GM18868 (cell line): ENCODE data around the gene ZNF76.

Experiments used
- ATAC-seq: cut with Tn5 transposase; IDR thresholded peaks from one replicate; pipeline ENCODE4 v1.9.1; 2021; ENCODE audit warnings: mild to moderate bottlenecking, moderate library complexity; ENCODE audit not compliant: unreplicated experiment

The ZNF76 gene

GRCh38 chr6:35265523-35265922 is 6.0 kb downstream of the ZNF76 start:
- no peak for ATAC-seq

DNA sequence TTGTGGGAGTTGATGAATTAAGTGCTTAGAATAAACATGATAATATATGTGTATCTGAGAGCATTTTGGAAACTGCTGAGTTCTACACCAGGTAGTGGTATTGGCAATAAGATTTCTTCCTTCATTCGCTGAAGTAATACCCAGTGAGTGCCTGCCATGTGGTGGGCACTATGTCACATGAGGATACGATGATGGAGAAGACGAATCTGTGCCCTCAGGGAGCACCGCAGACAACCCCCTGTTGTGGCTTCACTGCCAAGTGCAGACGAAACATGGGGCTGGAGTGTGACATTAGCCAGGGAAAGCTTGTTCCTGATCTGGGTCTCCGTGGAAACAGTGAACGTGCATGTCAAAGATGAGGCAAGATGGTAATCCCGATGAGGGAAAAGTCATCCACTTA is 7.9 kb downstream of the ZNF76 start:
- ATAC-seq, result no peak

DNA sequence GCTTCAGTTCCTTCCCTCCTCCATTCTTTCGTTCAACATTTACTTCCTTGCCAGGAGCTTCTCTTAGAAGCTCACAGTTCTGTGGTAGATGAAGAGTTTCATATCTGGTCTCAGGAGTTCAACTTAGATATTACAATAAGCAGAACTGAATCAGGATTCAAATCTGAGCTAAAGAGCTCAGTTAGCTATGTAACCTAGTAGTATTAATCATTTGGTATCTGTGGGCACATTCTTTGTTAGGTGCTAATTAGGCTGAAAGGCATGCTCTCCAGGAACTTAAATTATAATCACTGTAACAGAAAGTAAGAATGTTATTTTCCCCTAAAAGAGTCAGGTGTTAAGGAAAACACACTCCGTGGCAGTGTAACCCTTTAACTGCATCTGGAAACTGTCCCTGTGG is 8.4 kb downstream of the ZNF76 start:
- no peak for ATAC-seq

GRCh38 chr6:35272005-35272404 is 12.5 kb downstream of the ZNF76 start:
- no peak for ATAC-seq

GRCh38 chr6:35273822-35274559 is 14.5 kb downstream of the ZNF76 start:
- ATAC-seq, result no peak

DNA sequence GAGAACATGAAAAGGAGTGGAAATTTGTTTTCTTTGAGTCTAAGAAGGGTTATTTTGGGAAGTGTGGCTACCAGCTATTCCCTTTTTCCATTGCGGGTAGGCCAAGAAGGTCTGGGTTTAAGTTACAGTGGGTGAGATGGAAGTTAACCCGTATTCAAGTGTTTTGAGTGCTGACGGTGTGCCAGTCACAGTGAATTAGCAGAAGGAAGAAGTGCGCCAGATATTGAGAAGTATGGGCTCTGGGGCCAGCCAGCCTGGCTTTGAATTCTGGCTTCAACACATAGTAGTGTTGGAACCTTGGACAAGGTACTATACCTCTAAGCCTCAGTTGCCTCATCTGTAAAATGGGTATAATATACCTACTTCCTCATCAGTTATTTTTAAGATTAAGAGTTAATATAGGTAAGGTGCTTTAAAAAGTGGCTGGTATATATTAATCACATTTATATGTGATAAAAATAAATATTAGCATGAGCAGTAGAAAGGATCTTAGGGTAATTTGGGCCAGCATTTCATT is 16.3 kb downstream of the ZNF76 start:
- ATAC-seq, result no peak

GRCh38 chr6:35278708-35279107 is 19.2 kb downstream of the ZNF76 start:
- no peak for ATAC-seq

DNA sequence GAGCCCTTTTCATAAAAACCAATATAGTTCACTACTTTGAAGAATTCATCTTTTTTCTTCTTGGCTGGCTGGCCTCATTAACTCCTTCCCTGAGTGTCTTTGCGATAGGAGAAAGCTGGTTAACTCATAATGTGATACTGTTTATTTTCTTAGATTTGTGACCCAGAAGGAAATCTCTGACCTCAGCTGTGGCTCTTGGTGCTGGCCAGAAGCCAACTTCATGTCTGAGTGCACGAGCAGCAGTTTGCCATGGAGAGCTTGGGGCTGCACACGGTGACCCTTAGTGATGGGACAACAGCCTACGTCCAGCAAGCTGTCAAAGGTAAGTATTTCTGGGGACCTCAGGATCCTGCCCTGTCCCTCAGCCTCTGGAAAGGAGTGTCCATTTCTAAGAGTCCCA is 21.4 kb downstream of the ZNF76 start:
- ATAC-seq, result no peak

DNA sequence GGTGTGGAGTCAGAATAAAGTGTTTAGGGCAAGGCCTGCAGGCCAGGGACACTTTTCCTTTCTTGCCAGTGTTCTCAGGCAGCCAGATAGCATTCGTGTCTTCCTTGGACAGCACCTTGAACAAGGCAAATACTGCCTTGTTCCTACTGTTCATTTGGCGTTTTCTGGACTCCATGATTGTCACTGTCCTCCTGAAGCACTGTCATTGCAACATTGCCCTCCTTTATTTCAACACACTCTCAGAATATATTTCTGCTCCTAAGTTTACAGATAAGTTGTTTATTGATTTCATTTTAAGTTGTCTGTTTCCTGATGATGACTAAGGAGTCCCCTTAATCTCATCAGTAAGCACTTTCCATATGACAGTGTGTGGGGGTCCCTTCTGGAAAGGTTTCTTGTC is 22.9 kb downstream of the ZNF76 start:
- no peak for ATAC-seq

DNA sequence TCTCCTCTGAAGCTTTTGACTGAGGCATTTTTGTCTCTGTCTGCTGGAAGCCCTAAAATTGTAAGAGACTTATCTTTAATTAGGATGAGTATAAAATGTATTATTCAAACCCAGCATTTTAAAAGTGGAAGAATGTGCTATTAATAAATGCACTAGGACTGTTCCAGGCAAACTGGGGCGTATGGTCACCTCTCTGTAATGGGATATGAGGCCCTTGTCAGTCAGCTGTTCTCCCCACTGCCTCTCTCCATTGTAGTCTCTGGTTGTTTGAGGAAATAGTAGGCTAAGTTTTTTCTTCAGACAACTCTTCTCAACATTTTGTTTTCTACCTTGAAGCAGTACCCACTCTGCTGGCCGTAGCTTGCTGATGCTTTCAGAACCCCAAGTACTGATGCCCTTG is 23.8 kb downstream of the ZNF76 start:
- ATAC-seq, result no peak

- ATAC-seq, result no peak
These were observed 28.3 kb downstream of the ZNF76 start for GRCh38 chr6:35287671-35288396.

GRCh38 chr6:35288834-35289233 is 29.3 kb downstream of the ZNF76 start:
- no peak for ATAC-seq

DNA sequence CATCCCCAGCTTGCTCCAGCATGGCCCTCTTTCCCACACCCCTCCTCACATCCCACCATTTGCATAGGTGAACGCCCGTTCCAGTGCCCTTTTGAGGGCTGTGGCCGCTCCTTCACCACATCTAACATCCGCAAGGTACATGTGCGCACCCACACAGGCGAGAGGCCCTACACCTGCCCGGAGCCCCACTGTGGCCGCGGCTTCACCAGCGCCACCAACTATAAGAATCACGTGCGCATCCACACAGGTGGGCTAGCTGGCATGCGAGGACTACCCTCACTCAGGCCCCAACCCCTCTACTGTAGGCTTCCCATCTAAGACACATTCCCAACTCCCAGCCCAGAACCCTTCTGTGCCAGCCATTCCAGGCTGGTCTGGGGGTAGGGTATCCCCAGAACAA is 32.0 kb downstream of the ZNF76 start:
- ATAC-seq, result no peak

DNA sequence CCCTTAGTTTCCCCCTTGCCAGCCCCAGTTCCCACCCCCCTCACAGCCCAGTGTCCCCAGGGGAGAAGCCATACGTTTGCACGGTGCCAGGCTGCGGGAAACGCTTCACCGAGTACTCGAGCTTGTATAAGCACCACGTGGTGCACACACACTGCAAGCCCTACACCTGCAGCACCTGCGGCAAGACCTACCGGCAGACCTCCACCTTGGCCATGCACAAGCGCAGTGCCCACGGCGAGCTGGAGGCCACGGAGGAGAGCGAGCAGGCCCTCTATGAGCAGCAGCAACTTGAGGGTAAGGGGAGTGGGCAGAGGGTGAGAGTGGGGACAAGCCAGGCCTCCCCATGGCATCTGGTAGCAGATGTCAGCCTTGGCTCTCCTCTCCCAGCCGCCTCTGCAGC is 33.0 kb downstream of the ZNF76 start:
- ATAC-seq, result no peak

DNA sequence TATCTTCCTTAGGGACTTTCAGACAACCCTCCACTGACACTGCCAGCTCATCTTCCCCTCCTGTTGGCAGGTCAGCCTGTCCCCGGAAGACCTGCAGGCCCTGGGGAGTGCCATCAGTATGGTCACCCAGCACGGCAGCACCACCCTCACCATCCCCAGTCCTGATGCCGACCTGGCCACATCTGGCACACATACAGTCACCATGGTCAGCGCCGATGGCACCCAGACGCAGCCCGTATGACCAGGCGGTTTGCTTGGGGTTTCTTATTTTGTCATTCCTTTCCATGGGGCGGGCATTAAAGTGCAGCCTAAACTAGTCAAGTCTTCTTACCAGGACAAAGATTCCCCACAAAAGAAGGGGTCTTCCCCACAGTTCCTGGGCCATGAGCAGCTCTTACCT is 34.1 kb downstream of the ZNF76 start:
- ATAC-seq, result no peak

DNA sequence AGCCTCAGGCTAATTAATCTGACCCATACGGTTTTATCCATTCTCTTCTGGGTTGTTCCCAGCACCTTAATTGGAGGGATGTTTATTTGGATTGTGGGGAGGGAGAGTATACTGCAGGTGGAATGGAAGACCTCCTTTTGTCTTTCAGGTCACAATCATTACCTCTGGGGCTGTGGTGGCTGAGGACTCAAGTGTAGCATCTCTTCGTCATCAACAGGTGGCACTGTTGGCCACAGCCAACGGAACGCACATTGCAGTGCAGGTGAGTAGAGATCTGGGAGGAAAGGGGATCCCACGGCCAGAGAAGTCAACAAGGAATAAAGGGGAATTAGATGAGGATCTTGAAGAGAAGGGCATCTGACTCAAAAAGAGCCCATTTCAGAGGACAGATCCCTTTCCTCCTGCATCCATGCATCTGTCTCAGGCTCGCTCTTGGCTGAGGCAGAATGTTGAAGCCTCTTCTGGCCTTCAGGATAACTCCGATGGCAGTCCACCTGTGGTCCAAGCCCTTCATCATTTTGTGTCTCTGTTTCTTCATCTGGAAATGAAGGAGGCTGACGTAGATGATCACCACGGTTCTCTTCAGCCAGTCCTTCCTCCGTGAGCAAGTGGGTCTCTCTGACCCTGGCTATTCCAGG is 34.9 kb downstream of the ZNF76 start:
- peak; percentile 33 for ATAC-seq

- no peak for ATAC-seq
These were observed 35.5 kb downstream of the ZNF76 start for GRCh38 chr6:35295036-35295435.

GRCh38 chr6:35295521-35296315 is 36.2 kb downstream of the ZNF76 start:
- no peak for ATAC-seq

DNA sequence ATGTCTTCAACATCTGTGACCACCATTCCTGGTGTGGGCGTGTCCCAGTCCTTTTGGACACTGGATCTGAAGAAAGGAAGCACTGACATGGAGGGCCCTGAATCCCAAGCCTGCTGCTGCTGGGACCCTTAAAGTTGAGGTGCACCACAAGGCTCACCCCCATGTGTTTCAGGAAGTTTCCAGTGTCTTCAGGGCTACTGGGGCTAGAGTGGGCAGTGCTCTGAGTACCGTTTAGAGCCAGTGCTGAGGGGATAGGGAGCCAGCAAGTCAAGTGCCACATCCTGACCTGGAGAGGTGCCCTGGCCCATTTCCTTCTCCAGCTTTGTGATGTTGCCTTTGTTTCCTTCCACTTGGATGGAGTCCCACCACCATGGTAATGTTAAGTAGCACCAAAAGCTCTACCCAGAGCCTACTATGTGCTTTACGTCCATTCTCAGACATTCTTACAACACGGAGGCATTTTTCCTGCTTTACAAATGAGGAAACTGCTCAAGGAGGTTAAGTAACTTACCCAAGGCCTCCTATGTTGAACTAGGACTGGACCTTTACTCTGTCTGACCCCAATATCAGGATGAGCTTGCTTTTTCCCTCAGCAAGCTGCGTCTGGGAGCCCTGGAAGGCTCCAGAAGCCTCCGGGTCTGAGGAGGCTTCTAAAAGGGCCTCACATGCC is 37.5 kb downstream of the ZNF76 start:
- ATAC-seq, result no peak
